Adipocyte (in vitro differentiated cells): Measurements from ENCODE around the gene OXA1L.
"Not testable (repeated sequence)": the region's sequence is repeated elsewhere in the genome, so short reads cannot be mapped to it uniquely, and the experiment has no call there.

Source experiments
- DNase-seq: peaks from one replicate; pipeline ENCODE4 v3.0.0-alpha.2; 2015; ENCODE audit warnings: low read depth
- H3K27me3 ChIP-seq: replicated peaks from 2 replicates; pipeline ENCODE4 v1.7.0; 2013; ENCODE audit warnings: mild to moderate bottlenecking, low read length, moderate library complexity; ENCODE audit not compliant: control insufficient read depth, insufficient read depth
- H3K36me3 ChIP-seq: 2 replicates; pipeline ENCODE4 v1.7.0; 2013; ENCODE audit warnings: low read length, mild to moderate bottlenecking, moderate library complexity; ENCODE audit not compliant: control insufficient read depth, insufficient read depth, severe bottlenecking
- H3K4me1 ChIP-seq: 2 replicates; pipeline ENCODE4 v1.7.0; 2013; ENCODE audit warnings: mild to moderate bottlenecking, low read length, moderate library complexity; ENCODE audit not compliant: control insufficient read depth, insufficient read depth
- H3K4me3 ChIP-seq: 2 replicates; pipeline ENCODE4 v1.7.0; 2013; ENCODE audit warnings: mild to moderate bottlenecking, low read length, moderate library complexity
- H3K9ac ChIP-seq: 2 replicates; pipeline ENCODE4 v1.7.0; 2013; ENCODE audit warnings: mild to moderate bottlenecking, low read length, moderate library complexity
- H3K9me3 ChIP-seq: 2 replicates; pipeline ENCODE4 v1.7.0; 2013; ENCODE audit warnings: mild to moderate bottlenecking, low read length, moderate library complexity; ENCODE audit not compliant: control insufficient read depth

Gene OXA1L

DNA sequence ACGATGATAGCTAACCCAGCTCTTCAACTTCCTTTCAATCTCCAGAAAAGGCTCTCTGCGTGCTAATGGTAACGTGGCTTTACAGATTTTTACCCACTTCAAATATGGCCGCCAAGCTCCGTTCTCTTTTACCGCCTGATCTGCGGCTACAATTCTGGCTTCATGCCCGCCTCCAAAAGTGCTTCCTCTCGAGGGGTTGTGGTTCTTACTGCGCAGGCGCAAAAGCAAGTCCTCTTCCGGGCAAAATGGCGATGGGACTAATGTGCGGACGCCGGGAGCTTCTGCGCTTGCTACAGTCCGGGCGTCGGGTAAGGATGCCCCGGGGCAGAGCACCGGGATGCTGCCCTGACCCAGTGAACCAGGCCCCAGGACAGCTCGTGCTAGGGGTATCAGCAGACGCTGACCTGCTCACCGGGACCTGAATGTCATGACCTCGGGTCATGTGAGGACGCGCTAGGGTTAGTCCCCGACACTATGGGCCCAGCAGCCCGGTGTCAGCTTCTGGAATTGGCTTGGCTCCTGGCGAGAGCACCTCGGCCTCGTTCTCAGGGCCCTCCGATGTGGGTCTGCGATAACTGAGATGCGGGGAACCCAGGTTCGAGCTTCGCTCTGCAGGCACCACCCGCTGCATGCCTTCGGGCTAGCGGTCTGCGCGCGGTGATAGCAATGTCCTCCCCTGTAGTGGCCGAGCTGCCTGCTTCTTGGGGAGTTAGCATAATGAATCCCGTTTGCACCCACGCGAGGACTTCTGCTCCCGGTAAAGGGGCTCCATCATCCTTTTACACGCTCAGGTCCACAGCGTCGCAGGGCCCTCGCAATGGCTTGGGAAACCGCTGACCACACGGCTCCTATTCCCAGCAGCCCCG is at the start of gene OXA1L:
TSS of gene OXA1L (plus strand) at position 232 of the 866 bp plus-strand sequence. CDS start at position 246, 14 bp downstream.
- peak within 1 kb of the TSS; percentile 95 for H3K4me3 ChIP-seq
- H3K9me3 ChIP-seq: peaks cover 12% of the 10 kb centered on the region
- peak; percentile 100 for DNase-seq
- peaks cover 17% of the 10 kb centered on the region for H3K4me1 ChIP-seq
- H3K27me3 ChIP-seq: no peaks in the 10 kb centered on the region
- peak within 1 kb of the TSS; percentile 95 for H3K9ac ChIP-seq
- peaks cover 31% of the 10 kb centered on the region for H3K36me3 ChIP-seq

DNA sequence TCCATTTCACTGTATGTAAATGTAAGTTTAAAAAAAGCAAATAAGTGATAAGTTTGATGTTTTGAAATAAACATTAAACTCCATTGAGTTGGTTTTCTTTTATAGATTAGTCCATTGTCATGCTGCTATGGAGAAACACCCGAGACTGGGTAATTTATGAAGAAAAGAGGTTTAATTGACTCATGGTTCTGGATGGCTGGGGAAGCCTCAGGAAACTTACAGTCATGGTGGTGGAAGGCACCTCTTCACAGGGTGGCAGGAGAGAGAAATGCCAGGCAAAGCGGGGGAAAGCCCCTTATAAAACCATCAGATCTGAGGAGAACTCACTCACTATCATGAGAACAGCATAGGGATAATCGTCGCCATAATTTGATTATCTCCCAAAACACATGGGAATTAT is 48.4 kb upstream of the OXA1L start:
- no peak overlapping the region for H3K4me3 ChIP-seq
- no peaks in the 10 kb centered on the region for H3K36me3 ChIP-seq
- no peak for DNase-seq
- no peak overlapping the region for H3K9ac ChIP-seq
- peaks cover 11% of the 10 kb centered on the region for H3K9me3 ChIP-seq
- no peaks in the 10 kb centered on the region for H3K4me1 ChIP-seq
- no peaks in the 10 kb centered on the region for H3K27me3 ChIP-seq

DNA sequence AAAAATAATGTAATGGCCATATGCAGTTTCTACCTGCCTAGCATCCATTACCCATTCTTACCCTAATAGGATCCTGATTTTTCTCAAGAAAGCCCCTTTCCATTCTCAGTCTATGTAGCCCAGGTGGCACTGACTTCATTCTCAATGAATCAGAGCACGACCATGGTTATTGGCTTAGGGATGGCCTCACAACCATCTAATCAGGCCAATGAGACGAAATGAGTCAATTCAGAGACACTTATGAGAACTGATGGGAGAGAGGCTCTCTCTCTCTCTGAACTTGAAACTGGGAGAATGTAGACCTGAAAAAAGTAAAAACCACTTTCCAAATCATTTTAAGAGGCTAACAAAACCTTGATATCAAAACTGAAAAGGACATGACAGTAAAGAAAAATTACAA is 45.3 kb upstream of the OXA1L start:
- no peak for DNase-seq
- H3K9ac ChIP-seq: no peak overlapping the region
- H3K9me3 ChIP-seq: peaks cover 11% of the 10 kb centered on the region
- peaks cover 4% of the 10 kb centered on the region for H3K27me3 ChIP-seq
- H3K36me3 ChIP-seq: no peaks in the 10 kb centered on the region
- no peak overlapping the region for H3K4me3 ChIP-seq
- no peaks in the 10 kb centered on the region for H3K4me1 ChIP-seq

GRCh38 chr14:22723815-22724214 is 42.7 kb upstream of the OXA1L start:
- H3K4me1 ChIP-seq: no peaks in the 10 kb centered on the region
- H3K36me3 ChIP-seq: no peaks in the 10 kb centered on the region
- peaks cover 11% of the 10 kb centered on the region for H3K9me3 ChIP-seq
- peaks cover 9% of the 10 kb centered on the region for H3K27me3 ChIP-seq
- H3K4me3 ChIP-seq: no peak overlapping the region
- no peak for DNase-seq
- H3K9ac ChIP-seq: no peak overlapping the region

DNA sequence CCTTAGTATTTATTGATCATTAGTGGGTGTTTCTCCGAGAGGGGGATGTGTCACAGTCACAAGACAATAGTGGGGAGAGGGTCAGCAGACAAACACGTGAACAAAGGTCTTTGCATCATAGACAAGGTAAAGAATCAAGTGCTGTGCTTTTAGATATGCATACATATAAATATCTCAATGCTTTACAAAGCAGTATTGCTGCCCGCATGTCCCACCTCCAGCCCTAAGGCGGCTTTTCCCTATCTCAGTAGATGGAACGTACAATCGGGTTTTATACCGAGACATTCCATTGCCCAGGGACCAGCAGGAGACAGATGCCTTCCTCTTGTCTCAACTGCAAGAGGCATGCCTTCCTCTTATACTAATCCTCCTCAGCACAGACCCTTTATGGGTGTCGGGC is 41.6 kb upstream of the OXA1L start:
- H3K27me3 ChIP-seq, DNase-seq, H3K4me1 ChIP-seq, H3K36me3 ChIP-seq, H3K4me3 ChIP-seq, H3K9ac ChIP-seq: not testable (repeated sequence)
- H3K9me3 ChIP-seq: peaks cover 11% of the 10 kb centered on the region

DNA sequence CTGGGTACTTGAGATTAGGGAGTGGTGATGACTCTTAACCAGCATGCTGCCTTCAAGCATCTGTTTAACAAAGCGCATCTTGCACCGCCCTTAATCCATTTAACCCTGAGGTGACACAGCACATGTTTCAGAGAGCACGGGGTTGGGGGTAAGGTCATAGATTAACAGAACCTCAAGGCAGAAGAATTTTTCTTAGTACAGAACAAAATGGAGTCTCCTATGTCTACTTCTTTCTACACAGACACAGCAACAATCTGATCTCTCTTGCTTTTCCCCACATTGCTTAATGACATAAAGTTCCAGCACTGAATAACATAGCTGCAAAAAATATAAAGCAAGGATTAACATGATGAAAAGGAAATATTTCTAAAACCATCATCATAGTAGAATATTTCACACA is 41.1 kb upstream of the OXA1L start:
- H3K4me3 ChIP-seq, H3K4me1 ChIP-seq, DNase-seq, H3K36me3 ChIP-seq, H3K9ac ChIP-seq: not testable (repeated sequence)
- H3K9me3 ChIP-seq: peaks cover 11% of the 10 kb centered on the region
- peaks cover 10% of the 10 kb centered on the region for H3K27me3 ChIP-seq

- H3K36me3 ChIP-seq: no peaks in the 10 kb centered on the region
- no peak for DNase-seq
- peaks cover 11% of the 10 kb centered on the region for H3K9me3 ChIP-seq
- H3K4me3 ChIP-seq: no peak overlapping the region
- peaks cover 17% of the 10 kb centered on the region for H3K27me3 ChIP-seq
- no peak overlapping the region for H3K9ac ChIP-seq
- no peaks in the 10 kb centered on the region for H3K4me1 ChIP-seq
These were observed 40.5 kb upstream of the OXA1L start for GRCh38 chr14:22726012-22726411.

DNA sequence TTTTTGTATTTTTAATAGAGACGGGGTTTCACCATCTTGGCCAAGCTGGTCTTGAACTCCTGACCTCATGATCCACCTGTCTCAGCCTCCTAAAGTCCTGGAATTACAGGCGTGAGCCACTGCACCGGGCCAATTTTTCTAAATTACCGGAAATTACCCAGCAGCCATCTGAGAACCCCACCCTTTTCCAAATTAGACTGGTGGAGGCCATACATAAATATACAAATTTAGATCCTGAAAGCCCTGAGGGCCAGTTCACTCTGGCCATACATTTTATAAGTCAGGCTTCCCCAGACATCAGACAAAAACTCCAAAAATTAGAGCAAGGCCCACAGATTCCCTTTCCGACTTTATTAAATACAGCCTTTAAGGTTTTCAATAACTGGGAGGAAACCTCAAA is 34.4 kb upstream of the OXA1L start:
- not testable (repeated sequence) for H3K9me3 ChIP-seq, H3K4me3 ChIP-seq, DNase-seq, H3K9ac ChIP-seq, H3K4me1 ChIP-seq, H3K36me3 ChIP-seq
- peaks cover 14% of the 10 kb centered on the region for H3K27me3 ChIP-seq

DNA sequence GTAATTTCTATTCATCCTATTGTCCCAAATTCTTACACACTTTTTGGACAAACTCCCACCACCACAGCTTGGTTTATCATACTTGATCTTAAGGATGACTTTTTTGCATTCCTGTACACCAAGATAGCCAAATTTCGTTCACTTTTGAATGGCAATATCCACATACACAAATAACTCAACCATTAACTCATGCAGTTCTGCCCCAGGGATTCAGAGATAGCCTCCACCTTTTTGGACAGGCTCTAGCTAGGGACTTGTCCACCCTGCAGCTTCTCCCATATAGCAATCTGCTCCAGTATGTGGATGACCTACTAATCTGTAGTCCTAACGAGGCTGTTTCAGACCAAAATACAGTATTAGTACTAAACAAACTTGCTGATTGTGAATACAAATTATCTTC is 32.7 kb upstream of the OXA1L start:
- H3K4me1 ChIP-seq: peaks cover 4% of the 10 kb centered on the region
- no peak for DNase-seq
- peaks cover 14% of the 10 kb centered on the region for H3K27me3 ChIP-seq
- no peak overlapping the region for H3K9ac ChIP-seq
- H3K36me3 ChIP-seq: no peaks in the 10 kb centered on the region
- H3K9me3 ChIP-seq: peaks cover 2% of the 10 kb centered on the region
- no peak overlapping the region for H3K4me3 ChIP-seq

DNA sequence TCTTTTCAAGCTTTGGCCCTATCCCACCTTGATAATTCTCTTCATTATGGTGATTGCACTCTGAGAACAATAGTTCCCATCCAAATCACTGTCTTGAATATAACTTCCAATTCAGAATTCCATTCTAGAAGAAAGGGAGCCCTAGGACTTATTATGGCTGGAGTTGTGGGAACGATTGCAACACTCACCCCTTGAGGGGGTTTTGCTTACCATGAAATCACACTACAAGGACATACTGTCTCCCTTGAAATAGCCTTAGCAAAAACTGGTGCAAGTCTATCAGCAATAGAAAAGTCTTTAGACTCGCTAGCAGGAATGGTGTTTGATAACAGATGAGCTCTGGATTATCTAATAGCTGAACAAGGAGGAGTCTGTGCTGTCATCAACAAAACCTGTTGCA is 31.4 kb upstream of the OXA1L start:
- H3K4me1 ChIP-seq: peaks cover 4% of the 10 kb centered on the region
- no peak overlapping the region for H3K4me3 ChIP-seq
- peaks cover 14% of the 10 kb centered on the region for H3K27me3 ChIP-seq
- no peaks in the 10 kb centered on the region for H3K36me3 ChIP-seq
- H3K9ac ChIP-seq: no peak overlapping the region
- peak; percentile 52 for DNase-seq
- H3K9me3 ChIP-seq: peaks cover 2% of the 10 kb centered on the region

DNA sequence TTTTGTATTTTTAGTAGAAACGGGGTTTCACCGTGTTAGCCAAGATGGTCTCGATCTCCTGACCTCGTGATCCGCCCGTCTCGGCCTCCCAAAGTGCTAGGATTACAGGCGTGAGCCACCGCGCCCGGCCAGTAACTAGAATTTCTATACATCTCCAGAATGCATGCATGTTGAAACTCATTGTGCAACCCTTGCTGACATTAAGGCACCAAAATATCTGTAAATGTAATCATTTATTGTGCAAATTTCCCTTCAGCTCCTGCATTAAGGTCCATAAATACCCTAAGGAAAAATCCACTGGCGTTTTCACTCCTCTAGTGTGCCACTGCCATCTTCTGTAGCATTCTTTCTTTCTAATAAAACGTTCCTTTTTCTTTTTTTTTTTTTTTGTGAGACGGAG is 30.1 kb upstream of the OXA1L start:
- H3K36me3 ChIP-seq, DNase-seq, H3K4me3 ChIP-seq, H3K4me1 ChIP-seq, H3K27me3 ChIP-seq, H3K9me3 ChIP-seq, H3K9ac ChIP-seq: not testable (repeated sequence)

GRCh38 chr14:22737052-22737451 is 29.4 kb upstream of the OXA1L start:
- Histone ChIP-seq H3K4me3 (no peak overlapping the region), H3K9me3 (peaks cover 2% of the 10 kb centered on the region), H3K36me3 (no peaks in the 10 kb centered on the region), H3K9ac (no peak overlapping the region), H3K4me1 (peaks cover 4% of the 10 kb centered on the region), H3K27me3 (no peaks in the 10 kb centered on the region)
- DNase-seq: no peak
